ENCODE measurements around the gene OSTF1.

OSTF1 gene

DNA sequence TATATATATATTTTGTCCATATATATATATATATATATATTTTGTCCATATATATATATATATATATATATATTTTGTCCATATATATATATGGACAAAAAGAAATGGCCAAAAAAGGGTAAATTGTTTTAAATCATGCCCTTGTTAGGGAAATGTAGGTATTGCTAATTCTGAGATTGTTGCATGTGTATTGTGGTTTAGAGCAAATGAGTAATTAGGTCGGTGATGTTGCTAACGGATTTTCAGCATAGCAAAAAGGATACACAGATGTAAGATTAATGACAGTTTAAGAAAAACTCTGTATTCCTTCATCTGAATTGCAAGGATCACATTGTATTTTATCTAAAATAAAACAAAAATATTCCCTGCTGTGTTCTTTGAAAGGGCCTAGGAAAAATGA lies 40.2 kb downstream of the OSTF1 start:
- no peak for DNase-seq

DNA sequence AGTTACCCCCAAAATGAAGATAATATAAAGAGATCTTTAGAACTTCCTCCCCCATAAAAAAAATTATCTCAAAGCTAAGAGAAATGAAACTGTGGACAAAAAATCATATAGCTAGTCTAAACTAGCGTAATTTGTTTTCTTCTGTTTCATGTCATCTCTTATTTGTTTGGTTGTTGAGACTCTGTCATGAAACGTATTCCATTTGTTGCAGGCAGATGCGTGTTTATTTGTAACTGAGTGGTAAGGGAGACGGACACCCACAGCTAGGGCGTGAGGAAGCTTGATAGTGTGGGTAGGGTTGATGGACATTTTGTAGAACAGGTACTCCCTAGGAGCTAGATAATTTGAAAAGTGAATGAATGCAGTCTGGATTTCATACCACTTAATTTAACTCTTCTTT lies 41.9 kb downstream of the OSTF1 start:
- no peak for DNase-seq

DNA sequence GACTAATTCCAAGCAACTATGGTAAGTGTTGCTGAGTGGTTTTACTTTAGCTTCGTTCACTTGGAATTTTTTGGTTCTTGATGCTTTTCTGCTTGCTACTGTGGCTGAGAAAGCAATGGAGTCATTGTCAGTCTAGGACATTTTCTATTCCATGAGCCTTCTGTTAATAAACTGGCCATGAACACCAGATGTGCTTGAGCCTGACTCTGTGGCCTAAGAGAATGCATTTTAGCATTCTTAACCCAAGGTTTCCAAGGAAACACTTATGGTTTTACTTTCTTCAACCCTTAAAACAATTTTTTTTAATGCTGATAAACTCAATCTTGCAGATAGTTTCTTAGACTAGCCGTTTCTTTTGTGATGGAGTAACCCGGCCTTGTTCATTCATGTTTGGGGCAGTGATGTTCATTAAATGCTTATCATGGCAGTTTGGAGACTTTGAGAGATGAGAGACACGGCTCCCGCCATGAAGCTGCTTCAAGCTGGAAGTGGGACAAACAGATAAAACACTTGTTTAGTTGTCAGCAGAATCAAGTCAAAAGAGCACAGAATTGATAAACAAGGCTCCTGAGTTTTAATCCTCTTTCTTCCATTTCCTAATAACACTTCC lies 42.4 kb downstream of the OSTF1 start:
- DNase-seq, result no peak

DNA sequence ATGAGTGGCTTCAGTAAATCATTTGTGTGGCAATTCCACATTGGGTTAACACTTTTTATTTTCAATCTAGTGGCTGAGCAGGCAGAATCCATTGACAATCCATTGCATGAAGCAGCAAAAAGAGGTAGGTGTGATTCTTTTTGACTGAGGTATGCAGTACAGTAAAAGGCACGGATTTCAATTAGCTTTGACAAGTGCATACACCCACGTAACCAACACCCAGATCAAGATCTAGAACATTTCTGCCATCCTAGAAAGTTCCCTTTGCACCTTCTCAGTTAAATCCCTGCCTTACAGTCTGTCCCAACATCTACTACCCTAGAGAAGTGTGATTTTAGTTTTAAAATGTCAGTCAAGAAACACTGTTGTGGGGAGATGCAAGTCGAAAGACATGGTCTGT lies 43.4 kb downstream of the OSTF1 start:
- DNase-seq, result no peak

DNA sequence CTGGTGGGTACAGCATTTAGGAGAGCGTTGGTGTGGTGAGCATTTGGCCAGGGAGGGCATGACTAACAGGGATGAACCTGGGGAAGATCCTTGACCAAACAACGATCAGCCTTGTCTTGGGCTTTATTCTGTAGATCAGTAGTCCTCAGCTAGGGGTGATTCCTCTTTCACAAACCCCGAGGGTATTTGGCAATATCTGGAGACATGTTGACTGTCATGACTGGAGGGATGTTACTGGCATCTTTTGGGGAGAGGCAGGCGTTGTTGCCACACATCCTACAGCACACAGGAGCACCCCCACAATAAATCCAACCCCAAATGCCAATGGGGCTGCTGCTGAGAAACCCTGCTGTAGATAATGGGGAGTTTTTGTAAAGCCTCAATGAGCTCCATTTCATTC lies 43.9 kb downstream of the OSTF1 start:
- no peak for DNase-seq

DNA sequence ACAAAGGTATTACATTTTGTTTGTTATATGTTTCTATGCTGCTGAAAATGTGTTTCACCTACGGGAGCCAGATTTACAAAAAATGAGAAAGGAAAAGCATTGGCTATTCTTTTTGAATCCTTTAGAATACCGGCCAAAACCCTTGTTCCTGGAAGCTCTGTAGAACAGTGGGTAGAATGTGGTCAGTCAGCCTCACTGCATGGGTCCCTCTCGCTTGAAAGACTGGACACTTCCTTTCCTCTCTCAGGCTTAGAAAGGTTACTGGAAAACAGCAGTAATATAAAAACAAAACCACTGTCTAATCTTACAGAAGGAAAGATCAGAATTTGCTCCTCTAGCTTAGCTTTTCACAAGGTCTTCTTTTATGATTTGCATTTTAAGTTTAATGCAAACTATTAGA lies 45.1 kb downstream of the OSTF1 start:
- DNase-seq, result no peak

DNA sequence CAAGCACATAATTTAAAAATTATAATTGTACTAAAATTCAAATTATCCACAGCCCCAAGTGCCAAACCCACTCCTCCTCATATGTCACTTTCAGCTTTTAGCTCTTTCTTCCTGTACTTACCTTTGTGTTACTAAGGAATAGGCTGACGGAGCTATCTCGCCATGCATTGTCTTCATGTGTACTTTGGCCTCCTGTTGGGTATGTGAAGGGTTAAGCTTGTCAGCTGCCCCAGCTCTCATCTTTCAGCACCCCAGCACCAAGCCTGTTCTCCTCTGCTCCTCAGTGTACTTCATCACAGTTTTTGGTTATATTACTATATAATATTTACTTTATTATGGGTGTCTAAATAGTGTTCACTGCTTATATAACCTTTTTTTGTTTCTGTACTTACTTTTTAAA lies 46.2 kb downstream of the OSTF1 start:
- DNase-seq, result no peak

DNA sequence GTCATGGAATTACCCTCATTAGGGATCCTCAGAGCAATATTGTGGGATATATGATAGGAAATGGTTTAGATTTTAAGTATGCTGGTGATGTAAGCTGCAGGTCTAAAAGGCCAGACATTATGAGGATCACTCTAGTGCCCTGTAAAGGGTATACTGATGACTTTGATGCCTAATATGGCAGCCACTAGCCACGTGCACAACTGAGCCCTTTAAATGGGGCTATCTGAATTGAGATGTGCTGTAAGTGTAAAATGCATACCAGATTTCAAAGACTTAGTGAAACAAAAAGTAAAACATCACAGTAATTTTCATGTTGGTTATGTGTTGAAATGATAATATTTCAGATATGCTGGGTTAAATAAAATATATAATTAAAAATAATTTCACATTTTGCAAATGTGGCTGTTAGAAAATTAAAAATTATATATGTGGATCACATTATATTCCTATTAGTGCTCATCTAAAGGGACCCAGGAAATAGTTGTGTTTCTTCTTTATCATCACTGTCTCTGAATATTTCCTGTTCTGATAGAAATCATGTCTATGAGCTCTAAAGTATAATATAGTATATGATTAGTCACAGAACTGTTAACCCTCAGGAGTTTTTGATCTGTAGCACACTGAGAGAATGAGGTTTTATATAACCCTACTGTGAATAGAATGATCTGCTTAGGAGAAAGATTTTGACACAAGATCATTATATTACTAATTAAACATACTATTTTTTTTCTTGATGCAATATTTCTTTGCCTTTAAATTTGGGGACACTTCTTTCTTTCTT lies 50.1 kb downstream of the OSTF1 start:
- DNase-seq, result no peak

DNA sequence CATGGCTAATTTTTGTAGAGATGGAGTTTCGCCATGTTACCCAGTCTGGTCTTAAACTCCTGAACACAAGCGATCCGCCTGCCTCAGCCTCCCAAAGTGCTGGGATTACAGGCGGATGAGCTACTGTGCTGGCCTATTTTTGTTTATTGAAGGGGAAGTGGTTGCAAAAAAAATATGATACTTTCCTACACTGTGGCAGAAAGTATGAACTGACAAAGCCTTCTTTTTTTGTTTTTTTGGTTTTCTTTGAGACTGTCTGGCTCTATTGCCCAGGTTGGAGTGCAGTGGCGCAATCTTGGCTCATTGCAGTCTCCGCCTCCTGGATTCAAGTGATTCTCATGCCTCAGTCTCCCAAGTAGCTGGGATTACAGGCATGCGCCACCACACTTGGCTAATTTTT lies 50.9 kb downstream of the OSTF1 start:
- DNase-seq, result no peak

DNA sequence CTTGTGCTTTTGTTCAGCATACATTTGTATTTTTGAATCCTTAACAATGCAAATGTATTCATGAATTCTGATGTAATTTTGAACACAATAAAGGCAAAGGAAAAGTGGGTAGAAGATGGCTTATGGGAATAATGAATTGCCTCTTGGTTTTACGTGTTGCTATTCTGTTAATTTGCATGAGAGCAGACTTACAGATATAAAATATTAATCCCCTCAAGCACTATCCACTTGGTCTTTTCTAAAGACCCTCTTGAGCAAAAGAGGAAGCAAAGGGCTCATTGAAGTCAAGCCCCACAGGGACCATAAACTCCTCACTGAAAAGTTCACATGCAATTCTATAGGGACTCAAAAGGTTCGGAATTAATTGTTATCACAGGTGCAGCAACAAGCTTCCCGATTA lies 51.9 kb downstream of the OSTF1 start:
- DNase-seq, result no peak

DNA sequence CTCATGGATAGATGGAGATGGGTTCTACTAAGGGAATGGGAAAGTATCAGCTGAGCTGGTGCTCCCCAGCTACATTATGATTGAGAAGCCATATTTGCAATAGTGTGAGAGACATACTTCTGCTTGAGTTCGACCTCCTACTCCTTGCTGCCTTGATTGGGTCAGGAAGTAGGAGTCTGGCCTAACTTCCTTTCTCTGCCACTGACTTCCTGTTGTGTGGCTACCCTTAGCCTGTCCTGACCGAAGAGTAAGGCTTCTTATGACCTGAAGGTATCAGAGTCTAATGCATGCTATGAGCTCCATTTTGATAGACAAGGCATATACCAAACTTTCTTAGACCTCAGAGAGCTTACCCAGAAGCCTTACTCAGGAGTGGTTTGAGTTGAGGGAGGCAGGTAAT lies 53.9 kb downstream of the OSTF1 start:
- no peak for DNase-seq

DNA sequence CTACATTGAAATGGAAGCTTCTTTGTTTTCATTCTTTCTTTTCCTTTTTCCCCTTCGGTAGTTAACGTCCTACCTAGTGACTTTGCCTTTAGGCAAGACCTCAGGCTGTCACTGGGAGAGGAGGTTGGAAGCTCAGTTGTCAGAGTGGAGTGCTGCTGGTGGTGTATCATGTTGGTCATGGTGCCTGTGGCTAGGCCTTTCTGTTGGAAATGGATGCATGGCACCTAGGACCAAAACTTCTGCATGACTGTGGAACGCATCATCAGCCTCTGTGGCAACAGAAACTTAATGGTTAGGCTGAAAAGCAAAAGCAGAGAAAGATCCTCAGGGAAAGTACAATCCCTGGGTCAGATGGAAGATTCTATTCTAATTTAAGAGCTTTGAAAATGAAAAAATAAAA lies 57.9 kb downstream of the OSTF1 start:
- DNase-seq, result no peak

DNA sequence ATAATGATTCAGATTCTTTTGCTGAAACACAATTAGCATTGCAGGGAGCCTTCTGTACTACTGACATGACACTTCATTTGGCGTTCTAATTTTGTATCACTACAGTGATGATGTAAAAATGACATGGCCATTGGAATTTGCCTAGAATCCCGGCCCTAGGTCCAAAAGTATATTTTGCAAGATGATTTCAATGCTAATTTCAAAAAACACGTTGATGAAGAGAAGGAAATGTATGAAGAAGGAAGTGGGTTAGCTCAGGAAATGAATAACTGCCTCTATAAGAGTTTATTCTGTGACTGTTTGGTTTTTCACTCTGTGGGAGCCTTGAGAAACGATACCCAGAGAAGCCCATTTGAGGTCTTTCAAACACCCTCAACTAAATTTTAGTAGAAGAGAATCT lies 59.3 kb downstream of the OSTF1 start:
- peak in 1 of 2 donors; percentile 49 for DNase-seq

DNA sequence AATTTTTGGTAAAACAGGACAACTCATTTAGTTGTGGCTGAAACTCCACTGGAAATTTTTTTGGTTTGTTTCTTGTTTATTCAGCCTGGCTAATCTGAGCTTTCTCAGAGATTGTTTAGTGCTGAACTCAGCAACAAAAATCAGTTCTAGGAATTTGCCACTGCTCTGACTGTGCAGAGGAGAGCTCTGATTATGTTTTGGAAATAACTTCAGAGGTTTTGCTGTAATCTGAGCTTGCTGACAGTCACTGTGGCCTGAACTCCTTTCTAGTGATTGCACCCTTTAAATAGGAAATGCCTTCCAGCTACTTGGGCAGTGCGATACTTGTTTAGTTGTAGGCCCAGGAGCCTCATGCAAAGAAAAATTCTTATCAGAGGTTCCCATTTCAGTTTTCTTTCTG lies 60.2 kb downstream of the OSTF1 start:
- DNase-seq, result no peak

DNA sequence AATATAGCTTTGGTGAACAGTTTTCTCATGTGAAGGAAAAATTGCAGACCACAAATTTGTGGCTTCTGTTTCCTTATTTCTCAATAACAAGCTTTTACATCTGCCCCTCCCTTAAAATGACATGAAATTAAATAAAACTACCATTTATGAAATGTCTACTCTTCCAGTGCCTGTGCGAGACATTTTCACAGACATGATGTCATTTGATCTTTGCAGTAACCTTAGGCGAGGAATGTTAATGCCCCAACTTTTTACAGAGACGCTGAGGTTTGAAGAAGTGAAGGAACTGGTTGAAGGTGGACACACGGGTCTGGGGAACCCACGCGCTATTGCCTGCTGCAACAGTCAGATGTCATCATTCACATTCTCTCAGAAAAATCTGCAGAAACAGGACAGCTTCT lies 61.5 kb downstream of the OSTF1 start:
- no peak for DNase-seq

DNA sequence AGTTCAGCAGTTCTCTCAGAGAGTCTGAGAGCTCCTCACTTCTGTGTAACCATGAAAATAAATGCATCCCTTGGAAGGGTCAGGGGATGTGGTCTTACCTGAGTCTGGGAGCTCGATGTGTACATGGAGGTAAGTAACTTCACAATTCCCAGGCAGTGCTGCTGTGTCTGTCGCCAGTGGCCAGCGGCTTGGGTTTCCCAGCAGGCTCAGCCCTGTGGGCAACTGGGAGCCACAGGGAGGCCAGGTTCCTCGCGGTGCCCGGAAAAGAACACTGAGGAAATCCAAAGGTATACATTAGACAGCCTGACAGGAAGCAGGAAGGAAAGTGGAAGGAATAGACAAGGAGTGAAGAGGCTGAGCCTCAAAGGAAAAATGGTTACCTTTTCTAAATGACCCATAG lies 62.2 kb downstream of the OSTF1 start:
- no peak for DNase-seq

DNA sequence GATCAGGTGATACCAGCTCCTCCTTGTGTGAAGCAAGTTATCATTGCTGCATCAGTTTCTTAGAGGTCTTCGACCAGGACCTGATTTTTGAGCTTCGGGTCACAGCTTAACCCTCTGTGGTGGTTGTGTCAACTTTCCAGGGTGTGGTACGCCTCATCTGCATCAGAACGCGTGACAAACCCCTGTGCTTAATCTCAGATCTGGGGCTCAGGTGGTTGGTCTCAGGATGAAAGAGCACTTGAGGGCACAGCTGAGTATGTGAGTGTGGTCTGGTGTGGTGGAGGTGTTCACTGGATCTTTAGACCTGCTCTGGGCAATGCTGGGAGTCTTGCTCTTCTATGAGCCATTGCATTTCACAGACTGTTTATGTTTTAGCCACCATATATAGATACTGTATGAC lies 64.1 kb downstream of the OSTF1 start:
- no peak for DNase-seq

DNA sequence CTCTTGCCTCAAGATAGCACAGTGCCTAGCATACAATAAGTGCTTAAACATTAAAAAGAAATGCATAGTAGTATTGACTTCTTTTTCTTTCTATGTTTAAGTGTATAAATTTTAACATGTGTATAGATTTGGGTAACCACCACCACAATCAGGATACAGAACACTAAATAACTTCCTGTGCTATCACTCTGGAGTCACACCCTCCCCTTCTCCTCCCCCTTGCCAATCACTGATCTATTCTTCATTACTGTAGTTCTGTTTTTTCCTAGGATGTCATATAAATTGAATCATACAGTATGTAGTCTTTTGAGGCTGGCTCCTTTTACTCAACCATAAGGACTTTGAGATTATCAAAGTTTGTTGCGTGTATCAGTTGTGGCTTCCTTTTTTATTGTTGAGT lies 68.5 kb downstream of the OSTF1 start:
- peak in 1 of 2 donors; percentile 37 for DNase-seq

DNA sequence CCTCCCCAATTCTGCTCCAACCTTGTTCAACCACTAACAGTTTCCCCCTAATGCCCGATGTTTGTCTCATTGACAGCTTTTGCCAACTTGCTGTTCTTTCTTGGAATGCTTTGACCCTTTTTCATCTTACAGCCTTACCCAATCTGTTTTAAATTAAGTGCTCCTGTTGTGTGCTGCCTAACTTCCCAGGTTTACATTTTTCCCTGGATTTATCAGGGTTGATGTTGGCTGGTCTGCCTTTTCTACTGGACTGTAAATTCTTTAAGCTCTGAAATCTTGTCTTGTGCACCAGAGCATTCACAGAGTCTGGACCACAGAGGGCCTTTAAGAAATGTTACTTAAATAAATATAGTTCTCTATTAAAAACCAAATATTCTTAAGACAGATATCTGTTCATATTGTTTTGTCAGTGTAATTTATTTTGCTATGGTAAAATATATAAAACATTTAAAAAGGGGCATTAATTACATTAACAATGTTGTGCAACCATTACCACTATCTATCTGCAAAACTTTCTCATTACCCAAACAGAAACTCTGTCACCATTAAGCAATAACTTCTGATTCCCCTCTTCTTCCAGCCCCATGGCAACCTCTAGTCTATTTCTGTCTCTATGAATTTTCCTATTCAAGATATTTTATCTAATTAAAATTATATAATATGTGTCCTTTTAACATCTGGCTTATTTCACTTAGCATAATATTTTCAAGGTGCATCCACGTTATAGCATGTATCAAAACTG lies 73.0 kb downstream of the OSTF1 start:
- no peak for DNase-seq

DNA sequence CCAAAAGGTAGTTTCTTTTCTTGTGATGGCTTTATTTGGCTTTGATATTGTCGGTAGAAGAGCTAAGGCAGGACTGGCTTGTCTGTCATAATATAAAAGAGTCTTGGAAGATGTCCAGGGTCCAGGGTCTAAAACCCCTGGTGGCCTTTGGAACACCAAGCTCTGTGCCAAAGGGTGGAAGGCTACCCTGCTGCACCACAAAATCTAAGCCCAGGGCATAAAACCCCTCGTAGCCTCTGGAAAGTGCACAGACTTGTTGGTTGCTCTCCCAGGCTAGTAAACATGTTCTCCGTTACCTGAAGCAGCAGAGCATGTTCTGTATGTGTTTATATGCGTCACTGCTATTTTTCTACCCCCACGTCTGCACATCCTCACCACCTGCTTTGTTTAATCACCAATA lies 75.5 kb downstream of the OSTF1 start:
- DNase-seq, result no peak

DNA sequence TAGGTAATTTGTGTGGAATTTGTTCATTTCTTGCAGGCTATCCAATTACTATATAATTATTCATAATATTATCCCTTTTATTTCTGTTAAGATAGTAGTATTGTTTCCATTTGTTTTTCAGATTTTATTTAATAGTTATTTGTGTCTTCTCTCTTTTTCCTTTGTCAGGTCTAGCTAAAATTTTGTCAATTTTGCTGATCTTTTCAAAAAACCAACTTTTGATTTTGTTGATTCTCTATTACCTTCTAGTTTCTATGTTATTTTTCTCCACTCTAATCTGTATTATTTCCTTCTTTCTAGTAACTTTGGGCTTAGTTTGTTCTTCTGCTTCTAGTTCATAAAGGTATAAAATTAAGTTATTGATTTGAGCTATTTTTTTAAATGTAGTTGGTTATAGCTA lies 76.3 kb downstream of the OSTF1 start:
- DNase-seq, result no peak

DNA sequence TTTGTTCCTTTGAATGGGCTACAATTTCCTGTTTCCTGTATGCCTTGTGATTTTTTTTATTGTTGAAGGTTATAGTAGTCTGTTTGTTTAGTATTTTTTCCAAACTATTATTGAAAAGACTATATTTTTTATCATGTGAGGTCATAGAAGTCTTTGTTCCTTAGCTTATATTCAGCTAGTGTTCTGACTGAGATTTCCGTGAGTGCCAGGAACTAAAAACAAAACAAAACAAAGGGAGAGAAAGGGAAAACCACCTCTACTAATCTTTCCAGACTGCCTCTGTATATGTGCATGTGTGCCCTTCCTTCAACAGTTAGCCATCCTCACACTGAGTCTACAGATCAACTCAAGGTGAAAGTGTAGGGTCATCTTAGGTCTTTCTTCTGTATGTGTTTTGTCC lies 79.0 kb downstream of the OSTF1 start:
- DNase-seq, result no peak

DNA sequence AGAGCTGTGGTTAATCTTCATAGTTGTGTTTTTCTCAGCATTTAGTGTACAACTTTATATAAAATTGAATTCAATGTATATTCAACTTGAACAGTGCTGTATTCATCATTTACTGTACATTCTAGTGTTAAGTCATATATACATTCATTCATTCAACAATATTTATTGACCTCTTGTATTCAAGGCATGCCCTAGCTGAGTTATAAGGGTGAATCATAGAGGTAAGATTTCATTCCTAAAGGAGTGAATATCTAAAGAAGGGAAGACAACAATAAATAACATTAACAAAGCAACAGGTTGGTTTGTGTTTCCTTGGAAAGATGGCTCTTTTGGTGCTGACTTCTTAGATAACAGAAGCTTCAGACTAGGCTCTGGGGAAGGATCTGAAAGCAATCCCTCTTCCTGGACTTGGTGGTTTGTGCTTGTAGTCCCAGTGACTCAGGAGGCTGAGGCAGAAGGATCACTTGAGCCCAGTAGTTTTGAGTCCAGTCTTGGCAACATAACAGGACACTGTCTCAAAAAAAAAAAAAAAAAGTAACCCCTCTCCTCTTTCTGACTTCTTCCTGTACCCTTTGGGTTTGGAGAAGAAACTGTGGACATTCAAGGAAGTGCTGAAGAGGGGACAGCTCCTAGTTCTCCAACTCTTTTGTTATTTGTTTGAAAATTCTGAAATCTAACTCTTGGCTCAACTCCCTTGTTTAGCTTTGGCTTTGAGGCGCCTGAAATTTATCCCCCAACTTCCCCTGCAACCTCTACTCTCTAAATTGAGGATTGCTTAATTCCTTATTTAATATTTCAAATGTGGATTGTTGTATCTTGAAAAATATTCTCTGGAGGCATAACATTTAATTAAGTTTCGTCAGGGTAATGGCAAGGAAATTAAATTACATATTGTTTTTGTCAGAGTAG lies 80.2 kb downstream of the OSTF1 start:
- DNase-seq, result no peak
